NCI-H2107 (cell line): Measurements from ENCODE around the gene HVCN1.

ENCODE experiments used
- DNase-seq: peaks from one replicate; lab custom pipeline; 2025; lab: John Stamatoyannopoulos, UW

Gene HVCN1

GRCh38 chr12:110699591-110700445, 10.9 kb upstream of the HVCN1 start:
- no peak for DNase-seq

GRCh38 chr12:110698171-110698902, 9.4 kb upstream of the HVCN1 start:
- DNase-seq = peak; percentile 42

DNA sequence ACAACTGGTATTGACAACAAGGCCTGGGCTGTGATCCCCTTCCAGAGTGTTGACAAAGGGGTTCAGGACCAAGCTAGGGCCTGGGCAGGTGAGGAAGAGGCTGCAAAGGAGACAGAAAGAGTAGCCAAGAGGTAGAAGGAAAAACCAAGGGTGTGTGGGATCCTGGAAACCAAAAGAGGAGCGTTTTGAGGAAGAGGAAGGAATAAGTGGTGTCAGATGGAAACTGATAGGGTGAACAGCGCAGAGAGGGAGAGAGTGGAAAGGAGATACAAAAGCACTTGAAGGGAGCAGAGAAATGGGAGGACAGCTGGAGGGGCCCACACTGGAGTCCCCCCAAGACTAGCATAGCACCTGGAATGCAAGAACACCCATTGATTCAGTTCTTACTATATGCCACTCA, 8.3 kb upstream of the HVCN1 start:
- DNase-seq = no peak

- DNase-seq = no peak
Measured at GRCh38 chr12:110696283-110696682, 7.4 kb upstream of the HVCN1 start.

DNA sequence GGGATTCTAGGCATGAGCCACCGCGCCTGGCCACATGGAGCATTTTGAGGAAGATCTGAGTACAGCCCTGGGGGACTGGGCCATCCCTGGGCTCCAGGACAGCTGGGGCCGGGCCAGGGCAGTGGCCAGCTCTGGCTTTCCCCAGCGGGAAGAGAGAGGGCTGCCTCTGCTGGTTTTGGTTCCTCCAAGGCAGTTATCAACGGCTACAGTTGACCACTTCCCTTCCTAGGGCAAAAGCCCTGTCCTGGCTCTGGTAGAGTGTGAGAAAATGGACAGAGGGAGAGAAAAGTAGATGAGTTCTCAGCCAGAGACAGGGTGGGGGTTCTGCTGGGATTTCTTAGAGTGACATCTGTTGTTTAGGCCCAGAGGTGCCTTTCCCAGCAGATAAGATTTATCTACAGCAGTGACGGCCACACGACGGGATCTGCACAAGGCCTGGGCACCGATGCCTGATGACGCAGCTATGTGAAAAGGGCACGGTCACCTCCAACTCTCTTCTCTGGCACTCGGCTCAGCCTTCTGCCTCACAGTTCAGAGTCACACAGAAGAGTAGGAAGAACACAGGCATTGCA, 5.5 kb upstream of the HVCN1 start:
- no peak for DNase-seq

DNA sequence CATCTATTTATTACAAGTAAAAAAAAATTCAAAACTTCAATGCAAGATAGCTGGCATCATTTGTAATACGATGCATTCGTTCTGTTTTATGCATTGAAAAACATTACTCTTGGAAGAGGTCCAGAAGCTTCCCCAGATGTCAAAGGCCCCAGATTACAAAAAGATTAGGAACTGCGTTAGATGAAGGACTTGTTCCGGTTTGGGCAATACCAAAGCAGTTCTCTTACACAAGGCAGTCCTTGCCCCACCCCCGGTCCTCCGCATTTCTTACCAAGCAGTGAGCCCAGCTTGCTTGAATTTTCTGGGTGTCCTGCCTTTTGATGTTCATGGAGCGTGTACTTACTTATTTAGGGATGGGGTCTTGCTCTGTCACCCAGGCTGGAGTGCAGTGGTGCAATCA, 4.8 kb upstream of the HVCN1 start:
- no peak for DNase-seq

DNA sequence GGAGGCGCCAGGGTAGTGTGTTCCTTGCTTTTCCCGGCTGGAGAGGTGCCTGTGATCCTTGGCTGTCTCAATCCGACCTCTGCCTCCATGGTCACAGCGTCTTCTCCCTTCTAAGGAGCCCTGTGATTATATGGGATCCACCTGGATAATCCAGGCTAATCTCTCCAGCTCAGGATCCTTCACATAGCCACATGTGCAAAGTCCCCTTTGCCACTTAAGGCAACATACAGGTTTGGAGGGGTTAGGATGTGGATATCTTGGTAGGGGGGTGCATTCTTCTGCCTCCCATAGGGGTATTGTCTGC, 1.2 kb upstream of the HVCN1 start:
- no peak for DNase-seq

GRCh38 chr12:110689281-110690126, 589 bp upstream of the HVCN1 start:
- DNase-seq = no peak

DNA sequence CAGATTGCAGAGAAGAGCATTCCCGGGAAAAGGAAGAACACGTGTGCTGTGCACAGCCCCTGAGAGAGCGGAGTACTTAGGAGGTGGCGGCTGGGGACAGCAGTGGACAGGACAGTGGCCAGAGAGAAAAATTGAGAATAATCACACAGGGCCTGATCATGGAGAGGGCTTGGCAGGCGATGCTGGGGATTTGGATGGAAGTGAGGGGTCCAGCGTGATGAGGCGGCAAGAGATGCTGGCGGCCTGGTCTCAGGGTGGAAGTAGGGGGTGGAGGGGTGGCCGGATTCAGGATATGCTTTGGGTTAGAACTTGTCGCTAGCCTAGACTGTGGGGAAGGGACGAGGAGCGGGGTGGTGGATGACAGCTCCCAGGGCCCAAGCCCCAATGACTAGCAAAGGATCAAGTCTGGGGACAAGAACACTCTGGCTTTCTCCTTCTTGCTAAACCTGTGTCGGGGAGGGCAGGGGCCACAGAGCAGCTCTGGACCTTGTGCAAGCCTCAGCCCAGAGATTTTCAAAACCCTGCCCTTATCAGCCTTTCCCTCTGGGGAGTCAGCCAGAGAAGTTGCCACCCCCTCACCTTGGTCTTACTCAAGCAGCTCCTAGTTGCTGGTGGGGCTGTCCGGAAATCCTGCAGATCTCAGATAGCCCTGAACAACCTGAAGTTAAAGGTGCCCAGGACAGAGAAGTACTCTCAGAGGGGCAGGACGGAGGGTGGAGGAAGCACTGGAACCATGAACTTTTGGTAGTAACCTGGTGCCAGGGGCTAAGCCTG, 1.3 kb downstream of the HVCN1 start:
- DNase-seq = no peak

GRCh38 chr12:110686294-110686903, 2.5 kb downstream of the HVCN1 start:
- no peak for DNase-seq

GRCh38 chr12:110684312-110684836, 4.5 kb downstream of the HVCN1 start:
- DNase-seq = no peak

- no peak for DNase-seq
Measured at GRCh38 chr12:110683888-110684287, 5.0 kb downstream of the HVCN1 start.

- no peak for DNase-seq
Measured at GRCh38 chr12:110680032-110680431, 8.9 kb downstream of the HVCN1 start.

DNA sequence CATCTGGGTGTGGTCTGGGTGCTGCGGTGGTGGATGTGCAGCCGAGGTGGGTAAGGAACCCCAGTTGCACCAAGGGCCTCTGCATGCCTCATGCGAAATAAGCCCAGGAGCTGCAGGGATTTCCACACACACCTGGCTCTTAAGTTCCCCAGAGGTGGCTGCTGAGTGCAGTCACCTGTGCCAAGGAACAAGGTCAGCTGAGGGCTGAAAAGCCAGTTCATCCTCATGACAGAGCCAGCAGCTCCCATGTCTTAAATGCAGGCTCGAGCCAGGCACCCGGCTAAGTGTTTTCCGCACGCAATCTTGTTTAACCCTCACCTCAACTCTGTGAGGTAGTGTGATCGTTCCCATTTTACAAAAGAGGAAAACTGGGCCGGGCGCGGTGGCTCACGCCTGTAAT, 9.7 kb downstream of the HVCN1 start:
- DNase-seq = no peak

DNA sequence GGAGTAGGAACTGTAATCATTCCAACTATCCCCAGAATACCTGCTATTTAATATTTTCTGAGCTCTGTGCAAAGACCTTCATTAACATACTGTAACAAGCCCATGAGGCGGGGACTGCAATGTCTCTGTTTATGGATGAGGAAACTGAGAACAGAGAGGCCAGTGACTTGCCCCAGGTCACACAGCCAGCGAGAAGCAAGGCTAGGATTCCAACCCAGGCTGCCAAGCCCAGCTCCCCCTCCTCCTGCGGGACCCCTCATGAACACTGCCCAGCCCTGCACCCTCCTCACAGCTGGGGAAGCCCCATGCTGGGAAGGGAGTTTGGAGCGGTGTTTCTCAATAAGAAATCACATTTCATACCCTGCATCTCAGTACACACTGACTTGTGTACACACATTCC, 10.9 kb downstream of the HVCN1 start:
- no peak for DNase-seq

DNA sequence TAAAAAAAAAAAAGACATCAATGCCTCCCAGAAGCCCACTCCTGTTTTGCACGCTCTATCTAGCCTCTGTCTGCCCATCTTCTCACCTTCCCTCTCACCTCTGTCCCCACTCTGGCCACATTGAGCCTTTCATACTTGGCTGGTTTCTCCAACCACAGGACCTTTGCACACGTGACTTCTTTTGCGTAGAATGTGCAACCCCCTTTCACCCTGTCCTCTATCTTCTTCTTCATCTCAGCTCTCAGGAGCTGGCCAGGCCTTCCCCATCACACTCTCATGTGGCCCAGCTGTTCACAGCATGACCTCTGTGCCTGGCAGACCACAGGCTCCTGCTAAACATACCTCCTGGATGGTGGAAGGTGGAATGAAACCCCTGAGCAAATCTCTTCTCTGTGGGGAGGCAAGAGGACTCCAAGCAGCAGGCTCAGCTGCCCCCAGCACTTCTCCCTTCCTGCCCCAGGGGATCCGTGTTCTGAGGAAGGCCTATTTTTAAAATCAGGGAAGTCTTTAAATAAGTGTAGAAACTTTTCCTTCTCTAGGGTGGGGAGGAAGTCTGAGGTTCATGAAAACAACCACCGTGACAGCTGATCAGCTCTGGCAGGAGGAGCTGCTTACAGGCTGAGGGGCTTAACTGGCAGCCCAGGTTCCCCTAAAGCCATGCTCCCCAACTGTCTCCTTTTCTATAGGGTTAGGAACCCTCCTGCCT, 11.6 kb downstream of the HVCN1 start:
- DNase-seq = no peak

GRCh38 chr12:110676171-110676570, 12.7 kb downstream of the HVCN1 start:
- no peak for DNase-seq

GRCh38 chr12:110670161-110670701, 18.7 kb downstream of the HVCN1 start:
- no peak for DNase-seq

- no peak for DNase-seq
Measured at GRCh38 chr12:110669193-110669502, 19.8 kb downstream of the HVCN1 start.
